Hindlimb muscle (tissue), 1 donor: Measurements from ENCODE around the gene CDC5L. TPM values are rescaled to one million over a fixed set of nuclear protein-coding genes. Genes with fewer than 3 reads are reported as not detected.

ENCODE experiments used
- DNase-seq: peaks from one replicate; pipeline ENCODE4 v3.0.0-alpha.2; 2013
- polyA plus RNA-seq: library from polyadenylated mRNA; unstranded; fragments of 120-200 nt; gene quantifications from one replicate; pipeline ENCODE4 v1.2.1, GENCODE V29; 2013; ENCODE audit not compliant: insufficient read length

CDC5L gene
- polyA plus RNA-seq, 1 donor: 24.1 TPM

- DNase-seq: no peak
These were observed 89.9 kb downstream of the CDC5L start for GRCh38 chr6:44477293-44477894.

GRCh38 chr6:44478158-44478557 lies 90.7 kb downstream of the CDC5L start:
- no peak for DNase-seq

GRCh38 chr6:44478591-44479254 lies 91.2 kb downstream of the CDC5L start:
- no peak for DNase-seq

GRCh38 chr6:44480097-44480541 lies 92.6 kb downstream of the CDC5L start:
- DNase-seq: no peak

GRCh38 chr6:44481056-44481455 lies 93.5 kb downstream of the CDC5L start:
- DNase-seq: no peak

- no peak for DNase-seq
These were observed 94.3 kb downstream of the CDC5L start for GRCh38 chr6:44481760-44482159.

GRCh38 chr6:44485601-44486401 lies 98.3 kb downstream of the CDC5L start:
- DNase-seq: no peak

- no peak for DNase-seq
These were observed 99.5 kb downstream of the CDC5L start for GRCh38 chr6:44487002-44487401.

GRCh38 chr6:44487586-44487985 lies 100.1 kb downstream of the CDC5L start:
- DNase-seq: no peak

GRCh38 chr6:44489910-44490604 lies 102.6 kb downstream of the CDC5L start:
- DNase-seq: peak; percentile 79

GRCh38 chr6:44493132-44493531 lies 105.6 kb downstream of the CDC5L start:
- DNase-seq: no peak

GRCh38 chr6:44493593-44493992 lies 106.1 kb downstream of the CDC5L start:
- no peak for DNase-seq

- no peak for DNase-seq
These were observed 106.5 kb downstream of the CDC5L start for GRCh38 chr6:44494011-44494501.

- DNase-seq: no peak
These were observed 107.8 kb downstream of the CDC5L start for GRCh38 chr6:44495036-44495901.

- DNase-seq: no peak
These were observed 109.3 kb downstream of the CDC5L start for GRCh38 chr6:44496665-44497369.

- DNase-seq: no peak
These were observed 110.3 kb downstream of the CDC5L start for GRCh38 chr6:44497807-44498206.

GRCh38 chr6:44498436-44498835 lies 110.9 kb downstream of the CDC5L start:
- DNase-seq: no peak

- DNase-seq: no peak
These were observed 112.1 kb downstream of the CDC5L start for GRCh38 chr6:44499609-44500008.
